SK-MEL-5 (cell line): ENCODE results near the gene KCNA1. TPM values are rescaled to one million over a fixed set of nuclear protein-coding genes. Genes with fewer than 3 reads are reported as not detected.
"Not testable (repeated sequence)": the region's sequence is repeated elsewhere in the genome, so short reads cannot be mapped to it uniquely, and the experiment has no call there.

ENCODE experiments used
- DNase-seq: peaks from one replicate; pipeline ENCODE4 v3.0.0-alpha.2; 2016; ENCODE audit warnings: low read depth, low spot score
- in situ Hi-C: cut with HindIII; loops from 2 replicates; pipeline ENCODE4 v1.10.0; 2016; ENCODE audit warnings: low sequenced_read_pairs, high pct_unique_total_duplicates, low pct_unique_long_range_greater_than_20kb
- polyA plus RNA-seq, 2 experiments: library from polyadenylated mRNA; depleted of rRNA; stranded (reverse); fragments of >200 nt; gene quantifications; 2 replicates each; pipeline ENCODE4 v1.2.3, GENCODE V29; 2015
- total RNA-seq: library from RNA; depleted of rRNA; stranded (reverse); fragments of >200 nt; shearing (Covaris generic); gene quantifications from 2 replicates; pipeline ENCODE4 v1.2.3, GENCODE V29; 2014; rRNA removed

Gene KCNA1
- total RNA-seq, result not detected in 2 replicates
- polyA plus RNA-seq (2015; cell fraction: cytosol; rRNA removed), result not detected in 2 replicates
- 0.04 TPM in 1 of 2 replicates, not detected in the other for polyA plus RNA-seq (2015; cell fraction: nucleus; rRNA removed)

- in situ Hi-C loops, result no loop called here
Measured at GRCh38 chr12:4909734-4910501, at the start of gene KCNA1. Gene KCNA1 (plus strand): TSS chr12:4909905. CDS start chr12:4911379, 1,474 bp downstream.

GRCh38 chr12:4860741-4861140 lies 49.0 kb upstream of the KCNA1 start:
- in situ Hi-C loops, result no loop called here
- no peak for DNase-seq

More at GRCh38 chr12:4909734-4910501, at the start of gene KCNA1:
- DNase-seq, result no peak

GRCh38 chr12:4862809-4863208 lies 46.9 kb upstream of the KCNA1 start:
- in situ Hi-C loops, result no loop called here
- no peak for DNase-seq

- in situ Hi-C loops, result no loop called here
Measured at GRCh38 chr12:4864575-4864974, 45.1 kb upstream of the KCNA1 start.

GRCh38 chr12:4865246-4865645 lies 44.5 kb upstream of the KCNA1 start:
- in situ Hi-C loops, result no loop called here
- DNase-seq, result no peak

More at GRCh38 chr12:4864575-4864974, 45.1 kb upstream of the KCNA1 start:
- no peak for DNase-seq

GRCh38 chr12:4866299-4866698 lies 43.4 kb upstream of the KCNA1 start:
- in situ Hi-C loops, result no loop called here

GRCh38 chr12:4867384-4867783 lies 42.3 kb upstream of the KCNA1 start:
- in situ Hi-C loops, result no loop called here
- DNase-seq, result no peak

More at GRCh38 chr12:4866299-4866698, 43.4 kb upstream of the KCNA1 start:
- DNase-seq, result no peak

GRCh38 chr12:4870423-4870822 lies 39.3 kb upstream of the KCNA1 start:
- in situ Hi-C loops, result no loop called here
- no peak for DNase-seq

GRCh38 chr12:4871514-4871913 lies 38.2 kb upstream of the KCNA1 start:
- no peak for DNase-seq
- in situ Hi-C loops, result no loop called here

GRCh38 chr12:4873947-4874346 lies 35.8 kb upstream of the KCNA1 start:
- in situ Hi-C loops, result no loop called here
- no peak for DNase-seq

GRCh38 chr12:4874671-4875070 lies 35.0 kb upstream of the KCNA1 start:
- no peak for DNase-seq
- in situ Hi-C loops, result no loop called here

GRCh38 chr12:4879481-4879880 lies 30.2 kb upstream of the KCNA1 start:
- DNase-seq, in situ Hi-C loops: not testable (repeated sequence)

- DNase-seq, result no peak
- in situ Hi-C loops, result no loop called here
Measured at GRCh38 chr12:4881266-4882064, 28.2 kb upstream of the KCNA1 start.

GRCh38 chr12:4891866-4892265 lies 17.8 kb upstream of the KCNA1 start:
- in situ Hi-C loops, result no loop called here
- DNase-seq, result no peak

- in situ Hi-C loops, result no loop called here
- no peak for DNase-seq
Measured at GRCh38 chr12:4892418-4892817, 17.3 kb upstream of the KCNA1 start.

- in situ Hi-C loops, result no loop called here
- DNase-seq, result no peak
Measured at GRCh38 chr12:4894019-4894418, 15.7 kb upstream of the KCNA1 start.

GRCh38 chr12:4899364-4899763 lies 10.3 kb upstream of the KCNA1 start:
- in situ Hi-C loops, result no loop called here
- DNase-seq, result peak; percentile 28

- DNase-seq, result peak; percentile 17
- in situ Hi-C loops, result no loop called here
Measured at GRCh38 chr12:4900327-4900726, 9.4 kb upstream of the KCNA1 start.
